WTC11 (cell line): ENCODE data around the gene GTF3C6.

Experiments used
- CREM ChIP-seq: sonication (generic); formaldehyde crosslinking; IDR thresholded peaks from 2 replicates; pipeline ENCODE4 v1.8.1; 2022; ENCODE audit warnings: mild to moderate bottlenecking, missing genetic modification reagents, moderate library complexity
- CTCF ChIP-seq: fragments of 200-600 bp; IDR thresholded peaks from 2 replicates; pipeline ENCODE4 v1.8.0; 2022; ENCODE audit warnings: antibody characterized with exemption
- ESRRA ChIP-seq: sonication (generic); formaldehyde crosslinking; IDR thresholded peaks from 2 replicates; pipeline ENCODE4 v1.8.1; 2022; ENCODE audit warnings: mild to moderate bottlenecking, missing genetic modification reagents, borderline replicate concordance
- KAT7 ChIP-seq: sonication (generic); formaldehyde crosslinking; IDR thresholded peaks from 2 replicates; pipeline ENCODE4 v1.8.1; 2023; ENCODE audit warnings: missing genetic modification reagents, mild to moderate bottlenecking, borderline replicate concordance
- ZNF138 ChIP-seq: sonication (generic); formaldehyde crosslinking; conservative IDR thresholded peaks from 2 replicates; pipeline ENCODE4 v1.8.1; 2022; ENCODE audit warnings: mild to moderate bottlenecking, moderate library complexity, missing genetic modification reagents
- TF ChIP-seq, protein P1 (sequence below): fragments of 250-450 bp; sonication (Bioruptor Pico); IDR thresholded peaks from 2 replicates; pipeline ENCODE4 v1.8.0; 2021; ENCODE audit warnings: mild to moderate bottlenecking

DNA sequence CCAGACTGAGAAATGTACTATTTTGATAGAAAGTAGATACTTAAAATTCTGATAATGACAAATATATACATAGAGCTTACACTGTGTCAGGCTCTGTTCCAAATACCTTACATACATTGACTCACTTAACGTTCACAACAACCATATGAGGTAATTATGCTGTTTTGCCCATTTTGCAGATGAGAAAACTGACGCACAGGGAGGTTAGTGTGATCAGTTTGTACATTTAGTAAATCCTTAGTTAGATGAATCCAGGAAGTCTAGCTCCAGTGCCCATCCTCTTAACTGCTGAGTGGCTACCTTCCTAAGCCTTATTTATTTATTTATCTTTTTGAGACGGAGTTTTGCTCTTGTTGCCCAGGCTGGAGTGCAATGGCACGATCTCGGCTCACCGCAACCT is 23.3 kb upstream of the GTF3C6 start:
- TF ChIP-seq CTCF (no peak), KAT7 (CRISPR knock-in tag) (no peak), CREM (CRISPR knock-in tag) (no peak), ESRRA (CRISPR knock-in tag) (no peak), ZNF138 (CRISPR knock-in tag) (no peak)
- TF ChIP-seq, protein P1, sequence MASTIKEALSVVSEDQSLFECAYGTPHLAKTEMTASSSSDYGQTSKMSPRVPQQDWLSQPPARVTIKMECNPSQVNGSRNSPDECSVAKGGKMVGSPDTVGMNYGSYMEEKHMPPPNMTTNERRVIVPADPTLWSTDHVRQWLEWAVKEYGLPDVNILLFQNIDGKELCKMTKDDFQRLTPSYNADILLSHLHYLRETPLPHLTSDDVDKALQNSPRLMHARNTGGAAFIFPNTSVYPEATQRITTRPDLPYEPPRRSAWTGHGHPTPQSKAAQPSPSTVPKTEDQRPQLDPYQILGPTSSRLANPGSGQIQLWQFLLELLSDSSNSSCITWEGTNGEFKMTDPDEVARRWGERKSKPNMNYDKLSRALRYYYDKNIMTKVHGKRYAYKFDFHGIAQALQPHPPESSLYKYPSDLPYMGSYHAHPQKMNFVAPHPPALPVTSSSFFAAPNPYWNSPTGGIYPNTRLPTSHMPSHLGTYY = no peak
